Upper lobe of right lung (tissue), 1 donor: ENCODE results near the gene RBMS3. TPM values are rescaled to one million over a fixed set of nuclear protein-coding genes. Genes with fewer than 3 reads are reported as not detected.
A peak's percentile ranks its signal among the peaks of the same experiment; 100 is the strongest.

Experiments used
- ATAC-seq: fragments of 200-7000 bp; cut with Tn5 transposase; one replicate; pipeline ENCODE4 v1.9.1; 2020; ENCODE audit warnings: mild to moderate bottlenecking, moderate library complexity
- DNase-seq: peaks from one replicate; pipeline ENCODE4 v3.0.0-alpha.2; 2020
- H3K27ac ChIP-seq: fragments of 200-600 bp; one replicate; pipeline ENCODE4 v1.8.0; 2022
- H3K27me3 ChIP-seq: fragments of 200-600 bp; one replicate; pipeline ENCODE4 v1.8.0; 2022; ENCODE audit warnings: mild to moderate bottlenecking
- H3K36me3 ChIP-seq: fragments of 200-600 bp; one replicate; pipeline ENCODE4 v1.8.0; 2022
- H3K4me1 ChIP-seq: fragments of 200-600 bp; one replicate; pipeline ENCODE4 v1.8.0; 2022
- H3K4me3 ChIP-seq: fragments of 200-600 bp; one replicate; pipeline ENCODE4 v1.8.0; 2022; ENCODE audit warnings: mild to moderate bottlenecking
- H3K9me3 ChIP-seq: fragments of 200-600 bp; one replicate; pipeline ENCODE4 v1.8.0; 2022
- CTCF ChIP-seq: fragments of 200-600 bp; IDR thresholded peaks from one replicate; pipeline ENCODE4 v1.8.0; 2022; ENCODE audit warnings: antibody characterized with exemption
- intact Hi-C: fragments of 100-400 bp; cut with DNase I; formaldehyde crosslinking; loops from one replicate; pipeline ENCODE4 v1.11.0; 2022
- total RNA-seq: library from RNA; stranded (reverse); fragmentation: NEBNext Ultra II Directional; extraction: Animal tissue kit (Norgen Biotek cat#: 25700); gene quantifications from one replicate; pipeline ENCODE4 v1.2.1, GENCODE V29; 2021
- donor health status: DM: no; HTN: yes; CAD: no; lungs with severe emphysema.

The RBMS3 gene
- total RNA-seq, 1 donor from 2014 or later, result 85.9 TPM

- no peak for ATAC-seq
- no peak for TF ChIP-seq CTCF
- intact Hi-C loops, result no loop called here
These were observed 17.1 kb downstream of the RBMS3 start for GRCh38 chr3:29297998-29298397.

GRCh38 chr3:29301332-29302019, 20.6 kb downstream of the RBMS3 start:
- intact Hi-C loops, result no loop called here
- Histone ChIP-seq H3K4me3 (no peak overlapping the region), H3K4me1 (no peaks in the 10 kb centered on the region), H3K36me3 (no peaks in the 10 kb centered on the region), H3K27ac (no peak overlapping the region), H3K9me3 (no peaks in the 10 kb centered on the region), H3K27me3 (no peaks in the 10 kb centered on the region)
- DNase-seq (no peak), ATAC-seq (no peak)
- no peak for TF ChIP-seq CTCF

More at GRCh38 chr3:29297998-29298397, 17.1 kb downstream of the RBMS3 start:
- no peak overlapping the region for H3K4me3 ChIP-seq
- H3K36me3 ChIP-seq, result no peaks in the 10 kb centered on the region
- H3K9me3 ChIP-seq, result no peaks in the 10 kb centered on the region
- H3K4me1 ChIP-seq, result no peaks in the 10 kb centered on the region
- no peak overlapping the region for H3K27ac ChIP-seq
- no peaks in the 10 kb centered on the region for H3K27me3 ChIP-seq
- no peak for DNase-seq

DNA sequence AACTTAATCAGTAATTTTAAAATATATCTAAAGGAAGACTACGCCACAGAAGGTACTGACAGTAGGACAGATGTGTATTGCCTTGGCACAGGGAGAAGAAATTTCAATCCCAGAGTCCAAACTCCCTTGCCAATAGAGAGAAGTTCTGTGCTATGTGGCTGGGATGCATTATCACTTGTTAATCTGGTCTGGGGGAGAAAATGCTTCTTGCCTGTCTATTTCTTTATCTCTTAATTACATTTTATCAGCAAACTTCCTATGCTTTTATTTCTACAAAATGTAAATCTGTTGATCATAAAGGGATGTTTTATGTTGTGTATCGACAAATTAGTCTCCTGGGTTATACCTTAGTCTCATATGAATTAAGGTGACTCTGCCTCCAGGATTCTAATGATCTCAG, 21.7 kb downstream of the RBMS3 start:
- Histone ChIP-seq H3K4me3 (no peak overlapping the region), H3K27ac (no peak overlapping the region), H3K4me1 (no peaks in the 10 kb centered on the region), H3K9me3 (no peaks in the 10 kb centered on the region), H3K27me3 (no peaks in the 10 kb centered on the region), H3K36me3 (no peaks in the 10 kb centered on the region)
- no peak for ATAC-seq
- TF ChIP-seq CTCF, result no peak
- intact Hi-C loops, result no loop called here
- no peak for DNase-seq

DNA sequence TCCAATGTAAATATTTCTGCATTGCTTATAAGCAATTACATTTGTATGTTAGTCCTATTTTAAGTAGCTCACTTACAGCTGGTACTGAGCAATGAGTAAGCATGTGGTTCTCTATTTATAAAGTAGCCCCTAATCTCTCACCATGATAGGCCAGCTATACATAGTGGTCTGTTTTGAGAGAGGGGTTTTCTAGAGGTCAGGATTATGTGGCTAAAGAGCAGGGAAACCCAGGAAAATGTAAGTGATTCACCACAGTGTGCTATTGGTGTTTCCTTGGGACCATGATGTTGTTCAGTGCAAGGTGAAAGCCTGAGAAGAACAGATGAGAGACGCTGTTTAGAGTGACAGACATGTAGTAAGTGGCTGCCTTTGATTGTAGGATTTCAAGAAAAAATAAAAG, 26.4 kb downstream of the RBMS3 start:
- intact Hi-C loops, result no loop called here
- H3K4me1 ChIP-seq, result peaks cover 5% of the 10 kb centered on the region
- DNase-seq (no peak), ATAC-seq (no peak)
- no peak for TF ChIP-seq CTCF
- no peak overlapping the region for H3K4me3 ChIP-seq
- H3K27me3 ChIP-seq, result no peaks in the 10 kb centered on the region
- H3K36me3 ChIP-seq, result no peaks in the 10 kb centered on the region
- no peak overlapping the region for H3K27ac ChIP-seq
- H3K9me3 ChIP-seq, result no peaks in the 10 kb centered on the region

- no peak for ATAC-seq
- H3K27ac ChIP-seq, result no peak overlapping the region
- DNase-seq, result no peak
- peaks cover 12% of the 10 kb centered on the region for H3K4me1 ChIP-seq
- intact Hi-C loops, result no loop called here
- TF ChIP-seq CTCF, result no peak
- H3K36me3 ChIP-seq, result no peaks in the 10 kb centered on the region
- no peaks in the 10 kb centered on the region for H3K27me3 ChIP-seq
- no peak overlapping the region for H3K4me3 ChIP-seq
- no peaks in the 10 kb centered on the region for H3K9me3 ChIP-seq
These were observed 30.0 kb downstream of the RBMS3 start for GRCh38 chr3:29310865-29311264.

DNA sequence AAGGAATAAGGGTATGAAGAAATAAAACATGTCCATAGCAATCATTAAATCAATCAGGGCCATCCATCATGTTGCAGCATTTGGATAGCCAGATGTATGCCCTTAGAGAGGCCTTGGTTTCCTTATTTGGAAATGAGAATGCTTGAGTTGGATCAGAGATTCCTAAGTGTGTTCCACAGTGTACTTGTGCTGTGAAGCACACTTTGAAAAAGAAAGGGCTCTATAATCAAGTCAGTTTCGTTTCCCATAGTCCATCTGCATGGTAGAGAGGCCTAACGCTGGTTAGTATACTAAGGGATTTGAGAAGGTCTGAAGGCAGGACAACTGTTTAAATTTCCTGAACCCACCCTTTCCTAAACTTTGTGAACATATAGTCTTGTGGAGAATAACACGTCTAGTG, 30.9 kb downstream of the RBMS3 start:
- no peak overlapping the region for H3K27ac ChIP-seq
- no peak overlapping the region for H3K4me3 ChIP-seq
- no peak for TF ChIP-seq CTCF
- H3K36me3 ChIP-seq, result no peaks in the 10 kb centered on the region
- intact Hi-C loops, result no loop called here
- DNase-seq (no peak), ATAC-seq (peak; percentile 86)
- peaks cover 12% of the 10 kb centered on the region for H3K4me1 ChIP-seq
- no peaks in the 10 kb centered on the region for H3K9me3 ChIP-seq
- H3K27me3 ChIP-seq, result no peaks in the 10 kb centered on the region
